Body of pancreas (tissue), 4 donors: ENCODE measurements around the gene EIF1AD.

Experiments used
- CTCF ChIP-seq, 7 experiments: fragments of 450-650 bp in 4 of 7; fragments of 200-600 bp in 3 of 7; sonication (generic) in 3 of 7; IDR thresholded peaks; one replicate each; pipeline ENCODE4 v1.5.1; 2016 to 2019; ENCODE audit warnings: antibody characterized with exemption in 7 of 7
- POLR2A ChIP-seq, 3 donors: fragments of 450-650 bp; IDR thresholded peaks; one replicate each; pipeline ENCODE4 v1.6.1; 2016; ENCODE audit warnings: antibody characterized with exemption in 3 of 3, mild to moderate bottlenecking in 2 of 3

GRCh38 chr11:65952052-65952521 is 49.9 kb downstream of the EIF1AD start:
- TF ChIP-seq CTCF (IDR thresholded peaks at IDR 0.05) (no peak), POLR2A (IDR thresholded peaks at IDR 0.05) (no peak)
